ENCODE data around the gene BCL2.
A peak's percentile ranks its signal among the peaks of the same experiment; 100 is the strongest.

The BCL2 gene

GRCh38 chr18:63326011-63326410 is 6.4 kb upstream of the BCL2 start:
- no peak overlapping the region for H3K27ac ChIP-seq (ENCODE audit: low read length)
- no peak for DNase-seq (ENCODE audit: low read depth, low spot score)
- H3K36me3 ChIP-seq (ENCODE audit: control insufficient read depth, insufficient read depth, low read length), result no peaks in the 10 kb centered on the region
- no CpG with 5 or more reads among the region's 5 CpGs for WGBS (ENCODE audit: insufficient coverage, insufficient read length)
- H3K4me3 ChIP-seq (ENCODE audit: low read length), result no peak overlapping the region
- no peaks in the 10 kb centered on the region for H3K27me3 ChIP-seq (ENCODE audit: control insufficient read depth, insufficient read depth, low read length)
- no peaks in the 10 kb centered on the region for H3K9me3 ChIP-seq (ENCODE audit: control insufficient read depth, insufficient read depth, low read length)
- peaks cover 2% of the 10 kb centered on the region; the same call in 1 of the 2 replicates for H3K4me1 ChIP-seq (ENCODE audit: control insufficient read depth, insufficient read depth, low read length)

GRCh38 chr18:63325086-63325686 is 5.6 kb upstream of the BCL2 start:
- WGBS (ENCODE audit: insufficient coverage, insufficient read length), result no CpG with 5 or more reads among the region's 11 CpGs
- DNase-seq (ENCODE audit: low read depth, low spot score), result no peak
- Histone ChIP-seq H3K9me3 (ENCODE audit: control insufficient read depth, insufficient read depth, low read length) (no peaks in the 10 kb centered on the region), H3K36me3 (ENCODE audit: control insufficient read depth, insufficient read depth, low read length) (no peaks in the 10 kb centered on the region), H3K27me3 (ENCODE audit: control insufficient read depth, insufficient read depth, low read length) (no peaks in the 10 kb centered on the region), H3K4me1 (ENCODE audit: control insufficient read depth, insufficient read depth, low read length) (peaks cover 2% of the 10 kb centered on the region; the same call in 1 of the 2 replicates), H3K27ac (ENCODE audit: low read length) (no peak overlapping the region), H3K4me3 (ENCODE audit: low read length) (no peak overlapping the region)

- Histone ChIP-seq H3K36me3 (ENCODE audit: control insufficient read depth, insufficient read depth, low read length) (no peaks in the 10 kb centered on the region), H3K9me3 (ENCODE audit: control insufficient read depth, insufficient read depth, low read length) (no peaks in the 10 kb centered on the region), H3K4me1 (ENCODE audit: control insufficient read depth, insufficient read depth, low read length) (peaks cover 2% of the 10 kb centered on the region; the same call in 1 of the 2 replicates), H3K27me3 (ENCODE audit: control insufficient read depth, insufficient read depth, low read length) (peaks cover 8% of the 10 kb centered on the region; the same call in 1 of the 2 replicates), H3K27ac (ENCODE audit: low read length) (no peak overlapping the region), H3K4me3 (ENCODE audit: low read length) (no peak overlapping the region)
- no CpG with 5 or more reads among the region's 8 CpGs for WGBS (ENCODE audit: insufficient coverage, insufficient read length)
- DNase-seq (ENCODE audit: low read depth, low spot score), result no peak
Observed at GRCh38 chr18:63322908-63323634, 3.5 kb upstream of the BCL2 start.

- peaks cover 2% of the 10 kb centered on the region; the same call in 1 of the 2 replicates for H3K4me1 ChIP-seq (ENCODE audit: control insufficient read depth, insufficient read depth, low read length)
- H3K27ac ChIP-seq (ENCODE audit: low read length), result no peak overlapping the region
- no peaks in the 10 kb centered on the region for H3K9me3 ChIP-seq (ENCODE audit: control insufficient read depth, insufficient read depth, low read length)
- no peak overlapping the region for H3K4me3 ChIP-seq (ENCODE audit: low read length)
- DNase-seq (ENCODE audit: low read depth, low spot score), result no peak
- WGBS (ENCODE audit: insufficient coverage, insufficient read length), result no CpG with 5 or more reads among the region's 4 CpGs
- H3K36me3 ChIP-seq (ENCODE audit: control insufficient read depth, insufficient read depth, low read length), result no peaks in the 10 kb centered on the region
- H3K27me3 ChIP-seq (ENCODE audit: control insufficient read depth, insufficient read depth, low read length), result peaks cover 10% of the 10 kb centered on the region; the same call in 1 of the 2 replicates
Observed at GRCh38 chr18:63322206-63322605, 2.6 kb upstream of the BCL2 start.

GRCh38 chr18:63321291-63321690 is 1.7 kb upstream of the BCL2 start:
- DNase-seq (ENCODE audit: low read depth, low spot score), result no peak
- WGBS (ENCODE audit: insufficient coverage, insufficient read length), result no CpG with 5 or more reads among the region's 9 CpGs
- no peaks in the 10 kb centered on the region for H3K36me3 ChIP-seq (ENCODE audit: control insufficient read depth, insufficient read depth, low read length)
- peaks cover 10% of the 10 kb centered on the region; the same call in 1 of the 2 replicates for H3K27me3 ChIP-seq (ENCODE audit: control insufficient read depth, insufficient read depth, low read length)
- no peak overlapping the region; the same call in 1 of the 2 replicates for H3K4me3 ChIP-seq (ENCODE audit: low read length)
- H3K4me1 ChIP-seq (ENCODE audit: control insufficient read depth, insufficient read depth, low read length), result peaks cover 2% of the 10 kb centered on the region; the same call in 1 of the 2 replicates
- H3K27ac ChIP-seq (ENCODE audit: low read length), result no peak overlapping the region
- H3K9me3 ChIP-seq (ENCODE audit: control insufficient read depth, insufficient read depth, low read length), result no peaks in the 10 kb centered on the region

- Histone ChIP-seq H3K36me3 (ENCODE audit: control insufficient read depth, insufficient read depth, low read length) (no peaks in the 10 kb centered on the region), H3K27ac (ENCODE audit: low read length) (no peak overlapping the region), H3K27me3 (ENCODE audit: control insufficient read depth, insufficient read depth, low read length) (peaks cover 10% of the 10 kb centered on the region; the same call in 1 of the 2 replicates), H3K4me1 (ENCODE audit: control insufficient read depth, insufficient read depth, low read length) (peaks cover 2% of the 10 kb centered on the region; the same call in 1 of the 2 replicates), H3K9me3 (ENCODE audit: control insufficient read depth, insufficient read depth, low read length) (no peaks in the 10 kb centered on the region), H3K4me3 (ENCODE audit: low read length) (peak overlapping the region; percentile 48; the same call in 1 of the 2 replicates)
- whole genome bisulfite sequencing (ENCODE audit: insufficient coverage, insufficient read length), result no CpG with 5 or more reads among the region's 16 CpGs
- no peak for DNase-seq (ENCODE audit: low read depth, low spot score)
Observed at GRCh38 chr18:63320975-63321265, 1.4 kb upstream of the BCL2 start.

- WGBS (ENCODE audit: insufficient coverage, insufficient read length), result no CpG with 5 or more reads among the region's 92 CpGs
- Histone ChIP-seq H3K4me1 (ENCODE audit: control insufficient read depth, insufficient read depth, low read length) (peaks cover 2% of the 10 kb centered on the region; the same call in 1 of the 2 replicates), H3K27me3 (ENCODE audit: control insufficient read depth, insufficient read depth, low read length) (peaks cover 10% of the 10 kb centered on the region; the same call in 1 of the 2 replicates), H3K36me3 (ENCODE audit: control insufficient read depth, insufficient read depth, low read length) (no peaks in the 10 kb centered on the region), H3K27ac (ENCODE audit: low read length) (no peak overlapping the region), H3K4me3 (ENCODE audit: low read length) (peak overlapping the region; percentile 48; the same call in 1 of the 2 replicates), H3K9me3 (ENCODE audit: control insufficient read depth, insufficient read depth, low read length) (no peaks in the 10 kb centered on the region)
- DNase-seq (ENCODE audit: low read depth, low spot score), result no peak
Observed at GRCh38 chr18:63320123-63320974, 780 bp upstream of the BCL2 start.

GRCh38 chr18:63318889-63319382 is 633 bp downstream of the BCL2 start:
- no peak overlapping the region for H3K27ac ChIP-seq (ENCODE audit: low read length)
- H3K36me3 ChIP-seq (ENCODE audit: control insufficient read depth, insufficient read depth, low read length), result no peaks in the 10 kb centered on the region
- peaks cover 10% of the 10 kb centered on the region; the same call in 1 of the 2 replicates for H3K27me3 ChIP-seq (ENCODE audit: control insufficient read depth, insufficient read depth, low read length)
- peak overlapping the region; percentile 48; the same call in 1 of the 2 replicates for H3K4me3 ChIP-seq (ENCODE audit: low read length)
- no CpG with 5 or more reads among the region's 8 CpGs for WGBS (ENCODE audit: insufficient coverage, insufficient read length)
- H3K4me1 ChIP-seq (ENCODE audit: control insufficient read depth, insufficient read depth, low read length), result peaks cover 2% of the 10 kb centered on the region; the same call in 1 of the 2 replicates
- DNase-seq (ENCODE audit: low read depth, low spot score), result no peak
- no peaks in the 10 kb centered on the region for H3K9me3 ChIP-seq (ENCODE audit: control insufficient read depth, insufficient read depth, low read length)

- Histone ChIP-seq H3K9me3 (ENCODE audit: control insufficient read depth, insufficient read depth, low read length) (no peaks in the 10 kb centered on the region), H3K27me3 (ENCODE audit: control insufficient read depth, insufficient read depth, low read length) (peaks cover 10% of the 10 kb centered on the region; the same call in 1 of the 2 replicates), H3K4me3 (ENCODE audit: low read length) (peak overlapping the region; percentile 24; the same call in 1 of the 2 replicates), H3K36me3 (ENCODE audit: control insufficient read depth, insufficient read depth, low read length) (no peaks in the 10 kb centered on the region), H3K4me1 (ENCODE audit: control insufficient read depth, insufficient read depth, low read length) (peaks cover 2% of the 10 kb centered on the region; the same call in 1 of the 2 replicates), H3K27ac (ENCODE audit: low read length) (no peak overlapping the region)
- WGBS (ENCODE audit: insufficient coverage, insufficient read length), result no CpG with 5 or more reads among the region's 66 CpGs
- no peak for DNase-seq (ENCODE audit: low read depth, low spot score)
Observed at GRCh38 chr18:63317982-63318888, 1.3 kb downstream of the BCL2 start.
